ENCODE results near the gene ART3.

The ART3 gene

DNA sequence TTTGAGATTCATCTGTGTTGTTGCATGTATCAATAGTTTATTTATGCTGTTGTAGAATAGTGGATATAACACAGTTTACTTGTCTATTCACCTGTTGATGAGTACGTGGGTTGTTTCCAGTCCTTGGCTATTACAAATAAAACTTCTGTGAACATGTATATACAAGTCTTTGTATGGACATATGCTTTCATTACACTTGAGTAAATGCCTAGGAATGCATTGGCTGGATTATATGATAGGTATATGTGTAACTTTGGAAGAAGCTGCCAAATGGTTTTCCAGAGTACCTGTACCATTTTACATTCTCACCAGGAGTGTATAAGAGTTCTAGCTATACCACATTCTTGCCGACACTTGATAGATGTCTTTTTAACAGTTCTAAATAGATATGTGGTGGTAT, 16.5 kb downstream of the ART3 start:
- Mint-ChIP-seq H3K27ac (no peak overlapping the region), H3K9me3 (no peaks in the 10 kb centered on the region), H3K36me3 (ENCODE audit: low read depth) (no peaks in the 10 kb centered on the region), H3K4me3 (no peak overlapping the region), H3K27me3 (peaks cover 4% of the 10 kb centered on the region), H3K4me1 (ENCODE audit: low read depth) (no peaks in the 10 kb centered on the region)

GRCh38 chr4:76095568-76095967, 21.1 kb downstream of the ART3 start:
- Mint-ChIP-seq H3K4me3 (no peak overlapping the region), H3K36me3 (ENCODE audit: low read depth) (no peaks in the 10 kb centered on the region), H3K27me3 (peaks cover 4% of the 10 kb centered on the region), H3K4me1 (ENCODE audit: low read depth) (no peaks in the 10 kb centered on the region), H3K9me3 (no peaks in the 10 kb centered on the region), H3K27ac (no peak overlapping the region)

- Mint-ChIP-seq H3K27me3 (peaks cover 4% of the 10 kb centered on the region), H3K4me3 (no peak overlapping the region), H3K27ac (no peak overlapping the region), H3K9me3 (no peaks in the 10 kb centered on the region), H3K36me3 (ENCODE audit: low read depth) (no peaks in the 10 kb centered on the region), H3K4me1 (ENCODE audit: low read depth) (no peaks in the 10 kb centered on the region)
These were observed 21.6 kb downstream of the ART3 start for GRCh38 chr4:76096076-76096475.

DNA sequence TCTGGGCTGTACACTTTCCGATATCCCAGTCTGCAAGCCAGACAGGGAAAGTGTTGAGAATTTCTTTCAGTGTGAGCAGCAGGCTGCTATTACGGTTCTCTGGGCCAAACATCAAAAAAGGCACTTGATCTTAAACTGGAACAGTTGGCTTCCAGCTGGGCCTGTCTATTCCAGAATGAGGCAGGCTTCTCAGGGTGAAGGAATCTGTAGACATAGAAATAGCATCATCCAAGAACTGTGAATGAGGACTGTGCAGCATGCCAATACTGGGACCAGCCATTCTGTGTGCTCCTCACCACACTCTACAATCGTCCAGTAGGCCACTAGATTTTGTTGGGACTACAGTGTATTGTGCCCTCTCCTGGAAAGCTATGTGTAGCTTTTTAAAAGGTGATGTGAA, 31.1 kb downstream of the ART3 start:
- no peaks in the 10 kb centered on the region for H3K36me3 Mint-ChIP-seq (ENCODE audit: low read depth)
- H3K9me3 Mint-ChIP-seq, result no peaks in the 10 kb centered on the region
- no peaks in the 10 kb centered on the region for H3K27me3 Mint-ChIP-seq
- no peak overlapping the region for H3K27ac Mint-ChIP-seq
- H3K4me1 Mint-ChIP-seq (ENCODE audit: low read depth), result no peaks in the 10 kb centered on the region
- no peak overlapping the region for H3K4me3 Mint-ChIP-seq

DNA sequence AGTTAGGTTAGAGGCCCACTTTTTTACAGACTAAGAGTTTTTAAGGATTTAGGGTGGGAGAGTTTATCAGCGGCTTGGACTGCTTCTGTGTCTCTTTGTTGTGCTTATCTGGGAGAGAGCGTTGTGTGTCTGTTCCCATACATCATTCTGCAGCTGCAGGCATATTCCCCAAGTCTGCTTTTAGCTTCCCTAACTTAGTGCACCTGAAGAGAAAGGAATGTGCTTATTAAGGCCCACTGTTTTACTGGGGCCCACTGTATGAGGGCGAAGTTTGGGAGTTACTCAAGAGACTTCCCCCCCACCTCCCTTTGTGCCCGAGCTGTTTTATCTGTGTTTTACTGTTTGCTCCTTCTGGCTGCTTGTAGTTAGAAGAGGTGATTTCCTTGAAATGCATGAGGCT, 31.9 kb downstream of the ART3 start:
- Mint-ChIP-seq H3K4me1 (ENCODE audit: low read depth) (no peaks in the 10 kb centered on the region), H3K27ac (no peak overlapping the region), H3K27me3 (no peaks in the 10 kb centered on the region), H3K9me3 (no peaks in the 10 kb centered on the region), H3K36me3 (ENCODE audit: low read depth) (no peaks in the 10 kb centered on the region), H3K4me3 (no peak overlapping the region)

GRCh38 chr4:76108467-76109181, 34.1 kb downstream of the ART3 start:
- Mint-ChIP-seq H3K9me3 (no peaks in the 10 kb centered on the region), H3K36me3 (ENCODE audit: low read depth) (peaks cover 13% of the 10 kb centered on the region), H3K4me3 (no peak overlapping the region), H3K4me1 (ENCODE audit: low read depth) (no peaks in the 10 kb centered on the region), H3K27ac (no peak overlapping the region), H3K27me3 (no peaks in the 10 kb centered on the region)

- H3K9me3 Mint-ChIP-seq, result no peaks in the 10 kb centered on the region
- H3K27ac Mint-ChIP-seq, result no peak overlapping the region
- H3K27me3 Mint-ChIP-seq, result no peaks in the 10 kb centered on the region
- peaks cover 80% of the 10 kb centered on the region for H3K36me3 Mint-ChIP-seq (ENCODE audit: low read depth)
- no peaks in the 10 kb centered on the region for H3K4me1 Mint-ChIP-seq (ENCODE audit: low read depth)
- H3K4me3 Mint-ChIP-seq, result no peak overlapping the region
These were observed 42.3 kb downstream of the ART3 start for GRCh38 chr4:76116821-76117220.

GRCh38 chr4:76117536-76117935, 43.0 kb downstream of the ART3 start:
- H3K4me3 Mint-ChIP-seq, result no peak overlapping the region
- peaks cover 83% of the 10 kb centered on the region for H3K36me3 Mint-ChIP-seq (ENCODE audit: low read depth)
- no peaks in the 10 kb centered on the region for H3K9me3 Mint-ChIP-seq
- H3K27ac Mint-ChIP-seq, result no peak overlapping the region
- H3K4me1 Mint-ChIP-seq (ENCODE audit: low read depth), result no peaks in the 10 kb centered on the region
- H3K27me3 Mint-ChIP-seq, result no peaks in the 10 kb centered on the region

DNA sequence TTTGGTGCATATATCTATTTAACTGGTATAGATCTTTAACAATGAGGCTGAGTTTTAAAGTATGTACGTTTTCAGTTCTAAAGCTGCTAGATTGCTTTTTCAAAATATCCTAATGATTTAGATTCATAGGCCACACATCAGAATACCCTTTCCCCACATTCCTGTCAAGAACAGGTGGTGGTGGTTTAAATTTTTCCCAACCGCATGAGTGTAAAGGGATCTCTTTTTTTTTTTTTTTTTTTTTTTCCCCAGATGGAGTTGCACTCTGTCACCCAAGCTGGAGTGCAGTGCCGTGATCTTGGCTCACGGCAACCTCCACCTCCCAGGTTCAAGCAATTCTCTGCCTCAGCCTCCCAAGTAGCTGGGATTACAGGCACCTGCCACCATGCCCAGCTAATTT, 45.7 kb downstream of the ART3 start:
- Mint-ChIP-seq H3K27ac (no peak overlapping the region), H3K36me3 (ENCODE audit: low read depth) (peaks cover 83% of the 10 kb centered on the region)

DNA sequence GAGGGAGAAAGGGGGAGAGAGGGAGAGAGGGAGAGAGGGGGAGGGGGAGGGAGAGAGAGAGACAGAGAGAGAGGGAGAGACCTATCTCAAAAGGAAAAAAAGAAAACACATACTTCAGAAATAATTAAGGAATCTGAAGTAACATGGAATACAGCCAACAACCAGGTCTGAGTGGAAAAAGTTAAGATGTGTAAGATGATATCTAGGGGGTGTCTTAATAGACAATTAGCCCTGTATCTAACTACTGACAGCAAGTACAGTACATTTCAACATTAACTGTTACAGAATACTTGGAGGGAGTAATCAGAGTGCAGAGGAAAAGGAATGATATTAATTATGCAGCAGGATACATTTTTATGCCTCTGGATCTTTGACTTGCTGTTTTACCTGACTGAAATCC, 51.3 kb downstream of the ART3 start:
- Mint-ChIP-seq H3K4me1 (ENCODE audit: low read depth) (no peaks in the 10 kb centered on the region), H3K27me3 (no peaks in the 10 kb centered on the region), H3K36me3 (ENCODE audit: low read depth) (peaks cover 68% of the 10 kb centered on the region), H3K27ac (no peak overlapping the region), H3K4me3 (no peak overlapping the region), H3K9me3 (no peaks in the 10 kb centered on the region)

More for the DNA sequence above, 45.7 kb downstream of the ART3 start:
- H3K27me3 Mint-ChIP-seq, result no peaks in the 10 kb centered on the region
- no peaks in the 10 kb centered on the region for H3K9me3 Mint-ChIP-seq
- H3K4me1 Mint-ChIP-seq (ENCODE audit: low read depth), result no peaks in the 10 kb centered on the region
- no peak overlapping the region for H3K4me3 Mint-ChIP-seq

DNA sequence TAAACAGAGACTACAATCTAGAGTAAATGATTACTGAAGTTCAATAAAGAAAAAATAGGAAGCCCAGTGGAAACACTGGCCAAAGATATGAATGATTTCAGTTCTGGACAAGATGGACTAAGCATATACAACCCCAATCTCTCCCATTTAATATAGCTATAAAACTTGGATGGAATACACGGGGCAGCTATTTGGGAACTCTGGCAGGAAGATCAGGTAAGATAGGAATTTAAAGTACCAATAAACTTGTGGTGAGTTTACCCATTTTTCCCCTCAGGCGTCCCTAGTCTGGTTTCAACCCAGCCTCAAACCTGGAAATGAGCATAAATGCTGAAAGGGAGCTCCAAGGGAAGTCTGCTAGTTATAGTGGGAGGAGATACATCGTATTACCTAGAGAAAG, 53.2 kb downstream of the ART3 start:
- H3K27me3 Mint-ChIP-seq, result no peaks in the 10 kb centered on the region
- H3K4me1 Mint-ChIP-seq (ENCODE audit: low read depth), result no peaks in the 10 kb centered on the region
- peaks cover 60% of the 10 kb centered on the region for H3K36me3 Mint-ChIP-seq (ENCODE audit: low read depth)
- H3K9me3 Mint-ChIP-seq, result no peaks in the 10 kb centered on the region
- H3K4me3 Mint-ChIP-seq, result no peak overlapping the region
- no peak overlapping the region for H3K27ac Mint-ChIP-seq

- peaks cover 25% of the 10 kb centered on the region for H3K4me1 Mint-ChIP-seq (ENCODE audit: low read depth)
- peaks cover 69% of the 10 kb centered on the region for H3K36me3 Mint-ChIP-seq (ENCODE audit: low read depth)
- no peak overlapping the region for H3K4me3 Mint-ChIP-seq
- no peak overlapping the region for H3K27ac Mint-ChIP-seq
- H3K27me3 Mint-ChIP-seq, result no peaks in the 10 kb centered on the region
- H3K9me3 Mint-ChIP-seq, result no peaks in the 10 kb centered on the region
These were observed 66.7 kb downstream of the ART3 start for GRCh38 chr4:76141241-76141640.

DNA sequence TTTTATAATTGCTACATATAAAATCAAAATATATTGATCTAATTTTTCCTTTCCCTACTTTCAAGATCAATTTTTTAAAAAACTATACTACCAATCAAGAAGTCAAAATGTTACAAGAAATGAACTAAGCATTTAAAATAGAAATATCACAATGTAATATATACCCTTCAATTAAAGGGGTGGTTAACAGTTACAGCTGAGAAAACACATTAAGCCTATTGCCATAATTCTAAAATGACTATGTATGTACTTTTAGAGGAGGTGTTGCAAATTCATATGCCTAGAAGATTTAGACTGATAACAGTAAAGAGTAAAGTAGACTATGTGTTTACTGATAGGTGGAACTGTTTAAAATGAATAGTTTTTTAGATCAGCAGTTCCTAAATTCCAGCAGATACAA, 70.0 kb downstream of the ART3 start:
- peaks cover 50% of the 10 kb centered on the region for H3K36me3 Mint-ChIP-seq (ENCODE audit: low read depth)
- no peaks in the 10 kb centered on the region for H3K27me3 Mint-ChIP-seq
- no peak overlapping the region for H3K4me3 Mint-ChIP-seq
- no peak overlapping the region for H3K27ac Mint-ChIP-seq
- H3K4me1 Mint-ChIP-seq (ENCODE audit: low read depth), result peaks cover 43% of the 10 kb centered on the region
- no peaks in the 10 kb centered on the region for H3K9me3 Mint-ChIP-seq

DNA sequence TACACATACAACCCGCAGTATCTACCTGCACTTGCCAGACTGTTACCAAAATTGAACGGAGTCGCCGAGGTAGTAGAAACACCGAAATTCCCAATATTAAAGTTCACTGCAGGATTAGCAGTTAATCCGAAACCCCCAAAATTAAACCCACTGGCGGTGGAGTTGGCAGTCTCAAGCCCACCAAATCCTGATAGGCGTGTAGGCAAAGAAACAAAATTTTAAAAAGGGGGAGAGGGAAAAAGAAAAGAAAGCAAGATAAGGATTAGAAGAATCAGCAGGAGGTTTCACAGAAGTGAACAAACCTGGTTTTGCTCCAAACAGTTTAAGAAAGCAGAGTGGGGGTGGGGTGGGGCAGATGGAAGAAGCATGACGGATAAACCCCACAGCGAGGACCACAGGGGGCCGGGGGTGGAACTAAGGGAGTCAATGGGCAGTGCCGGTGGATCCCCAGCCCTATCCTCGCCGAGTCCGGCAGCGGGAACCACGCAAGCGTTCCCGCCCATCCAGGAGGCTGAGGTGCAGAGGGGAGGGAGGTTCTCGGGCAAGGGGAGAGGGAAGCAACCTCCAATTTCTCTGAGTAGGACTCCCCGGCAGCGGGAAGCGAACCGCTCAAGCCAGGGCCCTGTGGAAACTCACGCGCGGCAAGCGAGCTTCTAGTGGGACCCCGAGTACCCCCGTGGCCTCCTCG, 73.1 kb downstream of the ART3 start:
- Mint-ChIP-seq H3K9me3 (no peaks in the 10 kb centered on the region), H3K4me3 (peak overlapping the region; percentile 96), H3K27me3 (no peaks in the 10 kb centered on the region), H3K36me3 (ENCODE audit: low read depth) (peaks cover 27% of the 10 kb centered on the region), H3K27ac (peak overlapping the region; percentile 96), H3K4me1 (ENCODE audit: low read depth) (peaks cover 39% of the 10 kb centered on the region)

DNA sequence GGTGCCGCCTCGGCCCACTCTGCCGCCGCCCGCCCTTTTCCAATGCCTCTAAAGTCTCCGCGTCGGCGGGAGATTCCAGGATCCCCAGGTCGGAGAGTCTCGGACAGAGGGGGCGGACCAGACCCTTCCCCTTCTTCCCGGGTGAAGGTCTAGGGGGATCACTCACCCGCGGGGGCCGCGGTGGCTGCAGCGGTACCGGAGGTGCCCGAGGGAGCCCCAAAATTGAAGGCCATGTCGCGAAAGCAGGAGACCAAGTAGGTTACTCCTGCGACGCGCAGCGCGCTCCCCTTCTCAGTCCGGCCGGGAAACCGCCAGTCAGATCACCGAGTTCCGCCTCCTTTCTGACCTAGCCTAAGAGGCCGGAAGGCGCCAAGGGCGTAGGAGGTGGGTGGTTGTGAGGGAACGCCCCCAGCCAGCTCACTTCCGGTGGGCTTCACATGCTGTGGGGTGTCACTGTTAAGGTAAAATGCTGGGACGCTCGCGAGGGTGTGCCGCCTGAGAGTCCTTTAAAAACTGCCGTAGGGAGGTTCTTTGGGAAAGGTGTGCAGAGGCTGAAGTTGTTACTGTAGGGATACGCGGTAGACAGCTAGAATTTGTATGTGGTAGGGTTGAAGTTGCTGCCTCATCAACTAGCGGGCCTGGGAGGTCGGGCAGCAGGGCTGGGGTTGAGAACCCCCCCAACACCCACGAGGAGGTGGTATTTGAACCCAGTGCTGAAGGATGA, 73.8 kb downstream of the ART3 start, which contains the start of gene NUP54:
NUP54 (minus strand) TSS at position 256 of the 724 bp plus-strand sequence; CDS start at position 233, 23 bp downstream.
- H3K4me1 Mint-ChIP-seq (ENCODE audit: low read depth), result peaks cover 39% of the 10 kb centered on the region
- H3K36me3 Mint-ChIP-seq (ENCODE audit: low read depth), result peaks cover 20% of the 10 kb centered on the region
- peak within 1 kb of the TSS; percentile 96 for H3K27ac Mint-ChIP-seq
- H3K27me3 Mint-ChIP-seq, result no peaks in the 10 kb centered on the region
- peak within 1 kb of the TSS; percentile 96 for H3K4me3 Mint-ChIP-seq
- H3K9me3 Mint-ChIP-seq, result no peaks in the 10 kb centered on the region

All from stimulated activated naive CD8-positive, alpha-beta T cell treated with anti-CD3 and anti-CD28 coated beads, Interleukin-15, Interleukin-2, amounts not matched to agents 100 ng/mL and 50 ng/mL, for 24 hours (primary cell).